Measurements from ENCODE around the gene PEX16.
"Not testable (repeated sequence)": the region's sequence is repeated elsewhere in the genome, so short reads cannot be mapped to it uniquely, and the experiment has no call there.

Gene PEX16

GRCh38 chr11:45918331-45918941, 759 bp upstream of the PEX16 start:
- DNase-seq, result peak; percentile 90

- no peak for DNase-seq
Observed at GRCh38 chr11:45917286-45917622, 423 bp downstream of the PEX16 start.

GRCh38 chr11:45915446-45915845, 2.2 kb downstream of the PEX16 start:
- DNase-seq, result no peak

- no peak for DNase-seq
Observed at GRCh38 chr11:45913942-45914635, 3.6 kb downstream of the PEX16 start.

- no peak for DNase-seq
Observed at GRCh38 chr11:45913514-45913913, 4.2 kb downstream of the PEX16 start.

- no peak for DNase-seq
Observed at GRCh38 chr11:45910623-45911022, 7.1 kb downstream of the PEX16 start.

GRCh38 chr11:45909594-45910475, 7.8 kb downstream of the PEX16 start:
- DNase-seq, result no peak

- DNase-seq, result no peak
Observed at GRCh38 chr11:45907911-45908370, 9.7 kb downstream of the PEX16 start.

- no peak for DNase-seq
Observed at GRCh38 chr11:45906965-45907611, 10.6 kb downstream of the PEX16 start, which contains the start of gene FREY1. TSS of gene FREY1 (minus strand) at chr11:45907271. CDS start at chr11:45907245, 26 bp downstream.

- no peak for DNase-seq
Observed at GRCh38 chr11:45906096-45906682, 11.5 kb downstream of the PEX16 start.

GRCh38 chr11:45905576-45905975, 12.1 kb downstream of the PEX16 start:
- DNase-seq, result not testable (repeated sequence)

GRCh38 chr11:45905095-45905494, 12.6 kb downstream of the PEX16 start:
- no peak for DNase-seq

- no peak for DNase-seq
Observed at GRCh38 chr11:45904309-45904915, 13.3 kb downstream of the PEX16 start.

- no peak for DNase-seq
Observed at GRCh38 chr11:45902452-45903380, 15.0 kb downstream of the PEX16 start.

GRCh38 chr11:45901626-45902025, 16.1 kb downstream of the PEX16 start:
- DNase-seq, result no peak

GRCh38 chr11:45900916-45901617, 16.6 kb downstream of the PEX16 start:
- DNase-seq, result no peak

- DNase-seq, result not testable (repeated sequence)
Observed at GRCh38 chr11:45900175-45900800, 17.4 kb downstream of the PEX16 start.

- DNase-seq, result peak; percentile 94
Observed at GRCh38 chr11:45899448-45900174, 18.1 kb downstream of the PEX16 start.

- no peak for DNase-seq
Observed at GRCh38 chr11:45899086-45899447, 18.6 kb downstream of the PEX16 start.
